ENCODE data around the gene MELK. TPM values are rescaled to one million over a fixed set of nuclear protein-coding genes. Genes with fewer than 3 reads are reported as not detected.

Gene MELK
- total RNA-seq, 2 experiments from 2014 or later: 47.9 to 58.7 TPM

DNA sequence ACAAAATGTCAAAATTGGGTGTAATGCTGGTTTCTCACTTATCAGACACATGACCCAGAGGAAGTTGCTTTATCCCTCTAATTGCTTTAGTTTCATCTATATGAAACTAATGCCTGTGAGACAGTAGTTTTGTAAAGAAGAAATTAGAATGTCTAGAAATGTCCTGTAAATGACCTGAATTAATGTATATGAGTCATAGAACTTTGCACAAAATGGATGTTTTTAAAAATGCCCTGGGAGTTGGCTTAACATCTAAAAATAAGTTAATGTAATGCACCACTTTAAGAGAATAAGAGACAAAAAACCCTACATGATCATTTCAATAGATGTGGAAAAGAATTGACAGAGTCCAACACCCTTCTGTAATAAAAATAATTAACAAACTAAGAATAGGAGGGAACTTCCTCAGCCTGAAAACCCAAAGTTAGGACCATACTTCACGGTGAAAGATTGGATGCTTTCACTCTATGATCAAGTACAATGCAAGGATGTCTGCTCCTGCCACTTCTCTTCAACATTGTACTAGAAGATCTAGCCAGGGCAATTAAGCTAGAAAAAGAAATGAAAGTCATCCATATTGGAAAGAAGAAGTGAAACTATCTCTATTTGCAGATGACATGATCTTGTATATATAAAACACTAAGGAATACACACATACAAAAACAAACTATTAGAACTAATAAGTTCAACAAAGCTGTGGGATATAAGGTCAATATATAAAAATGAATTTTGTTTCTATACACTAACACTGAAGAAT lies 117.9 kb downstream of the MELK start:
- ChIA-PET POLR2A (interaction anchor here (0.6 to 1.1 kb wide), 4 partner anchors 26 to 418 kb away, joined by 3 to 4 read pairs (median 3); no protein-coding TSS in a partner anchor), CTCF (ENCODE audit: unreplicated experiment) (no interaction called here)
- H3K27ac ChIP-seq (ENCODE audit: low read depth, low read length, poor library complexity, severe bottlenecking): no peak overlapping the region
- H3K79me2 ChIP-seq (ENCODE audit: insufficient read depth, low read depth, low read length): no peaks in the 10 kb centered on the region
- H4K20me1 ChIP-seq (ENCODE audit: insufficient read depth, low read length): no peaks in the 10 kb centered on the region
- H3K4me1 ChIP-seq (ENCODE audit: insufficient read depth, low read length, poor library complexity, severe bottlenecking): peaks cover 6% of the 10 kb centered on the region
- H3K9me3 ChIP-seq (ENCODE audit: low read length): 0 out of 2 replicates have a peak, but pooled peaks cover 6% of the 10 kb centered on the region
- no peak for TF ChIP-seq EZH2phosphoT487 (IDR thresholded peaks at IDR 0.05; ENCODE audit: borderline replicate concordance, low read depth, low read length)
- TF ChIP-seq, protein P1, sequence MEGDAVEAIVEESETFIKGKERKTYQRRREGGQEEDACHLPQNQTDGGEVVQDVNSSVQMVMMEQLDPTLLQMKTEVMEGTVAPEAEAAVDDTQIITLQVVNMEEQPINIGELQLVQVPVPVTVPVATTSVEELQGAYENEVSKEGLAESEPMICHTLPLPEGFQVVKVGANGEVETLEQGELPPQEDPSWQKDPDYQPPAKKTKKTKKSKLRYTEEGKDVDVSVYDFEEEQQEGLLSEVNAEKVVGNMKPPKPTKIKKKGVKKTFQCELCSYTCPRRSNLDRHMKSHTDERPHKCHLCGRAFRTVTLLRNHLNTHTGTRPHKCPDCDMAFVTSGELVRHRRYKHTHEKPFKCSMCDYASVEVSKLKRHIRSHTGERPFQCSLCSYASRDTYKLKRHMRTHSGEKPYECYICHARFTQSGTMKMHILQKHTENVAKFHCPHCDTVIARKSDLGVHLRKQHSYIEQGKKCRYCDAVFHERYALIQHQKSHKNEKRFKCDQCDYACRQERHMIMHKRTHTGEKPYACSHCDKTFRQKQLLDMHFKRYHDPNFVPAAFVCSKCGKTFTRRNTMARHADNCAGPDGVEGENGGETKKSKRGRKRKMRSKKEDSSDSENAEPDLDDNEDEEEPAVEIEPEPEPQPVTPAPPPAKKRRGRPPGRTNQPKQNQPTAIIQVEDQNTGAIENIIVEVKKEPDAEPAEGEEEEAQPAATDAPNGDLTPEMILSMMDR (conservative IDR thresholded peaks at IDR 0.05; ENCODE audit: low read length): no peak
- no peak overlapping the region for H2AFZ ChIP-seq (ENCODE audit: low read length)
- no TSS peak for BruUV-seq (replicated peaks)
- no peak overlapping the region for H3K4me2 ChIP-seq (ENCODE audit: low read length)
- H3K9me2 ChIP-seq (ENCODE audit: insufficient read depth, low read length): no peaks in the 10 kb centered on the region
- intact Hi-C loops (cut with micrococcal nuclease; ENCODE audit: unreplicated experiment): no loop called here
- H3K4me3 ChIP-seq (ENCODE audit: low read depth, low read length, poor library complexity, severe bottlenecking): no peak overlapping the region
- no peaks in the 10 kb centered on the region for H3K36me3 ChIP-seq (ENCODE audit: insufficient read depth, low read length)
- peak; percentile 28 for DNase-seq (ENCODE audit: low spot score)

DNA sequence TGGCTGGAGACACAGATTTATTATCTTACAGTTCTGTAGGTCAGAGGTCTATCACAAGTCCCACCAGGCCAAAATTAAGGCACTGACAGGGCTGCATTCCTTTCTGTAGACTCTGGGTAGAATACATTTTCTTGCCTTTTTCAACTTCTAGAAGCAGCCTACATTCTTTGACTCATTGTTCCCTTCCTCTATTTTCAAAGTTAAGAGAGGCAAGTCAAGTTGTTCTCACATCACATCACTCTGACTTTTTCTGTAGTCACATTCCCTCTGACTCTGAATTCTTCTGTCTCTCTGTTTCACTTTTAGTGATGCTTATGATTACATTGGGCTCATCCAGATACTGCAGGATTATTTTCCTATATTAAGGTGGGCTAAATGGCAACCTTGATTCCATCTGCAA lies 119.0 kb downstream of the MELK start:
- DNase-seq (ENCODE audit: low spot score): no peak
- Histone ChIP-seq H4K20me1 (ENCODE audit: insufficient read depth, low read length) (no peaks in the 10 kb centered on the region), H3K4me2 (ENCODE audit: low read length) (no peak overlapping the region), H3K36me3 (ENCODE audit: insufficient read depth, low read length) (no peaks in the 10 kb centered on the region), H3K9me2 (ENCODE audit: insufficient read depth, low read length) (no peaks in the 10 kb centered on the region), H2AFZ (ENCODE audit: low read length) (no peak overlapping the region), H3K4me1 (ENCODE audit: insufficient read depth, low read length, poor library complexity, severe bottlenecking) (peaks cover 6% of the 10 kb centered on the region), H3K9me3 (ENCODE audit: low read length) (0 out of 2 replicates have a peak, but pooled peaks cover 6% of the 10 kb centered on the region), H3K79me2 (ENCODE audit: insufficient read depth, low read depth, low read length) (no peaks in the 10 kb centered on the region), H3K27ac (ENCODE audit: low read depth, low read length, poor library complexity, severe bottlenecking) (no peak overlapping the region), H3K4me3 (ENCODE audit: low read depth, low read length, poor library complexity, severe bottlenecking) (no peak overlapping the region)
- TF ChIP-seq EZH2phosphoT487 (IDR thresholded peaks at IDR 0.05; ENCODE audit: borderline replicate concordance, low read depth, low read length): no peak
- TF ChIP-seq, protein P1 (conservative IDR thresholded peaks at IDR 0.05; ENCODE audit: low read length): no peak
- ChIA-PET CTCF (ENCODE audit: unreplicated experiment) (no interaction called here), POLR2A (interaction anchor here (0.7 kb wide), 1 partner anchor 354 kb away, joined by 3 read pairs; no protein-coding TSS in a partner anchor)
- intact Hi-C loops (cut with micrococcal nuclease; ENCODE audit: unreplicated experiment): no loop called here
- no TSS peak for BruUV-seq (replicated peaks)

DNA sequence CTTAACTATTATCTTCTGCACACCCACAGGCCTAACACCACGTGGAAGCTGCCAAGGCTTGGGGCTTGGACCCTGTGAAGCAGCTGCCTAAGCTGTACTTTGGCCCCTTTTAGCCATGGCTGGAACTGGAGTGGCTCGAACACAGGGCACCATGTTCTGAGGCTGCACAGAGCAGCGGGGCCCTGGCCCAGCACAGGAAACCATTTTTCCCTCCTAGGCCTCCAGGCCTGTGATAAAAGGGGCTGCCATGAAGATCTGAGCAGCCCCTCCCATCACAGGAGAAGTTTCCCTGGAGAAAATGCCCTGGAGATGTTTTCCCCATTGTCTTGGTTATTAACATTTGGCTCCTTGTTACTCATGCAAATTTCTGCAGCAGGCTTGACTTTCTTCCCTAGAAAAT lies 126.3 kb downstream of the MELK start:
- H3K79me2 ChIP-seq (ENCODE audit: insufficient read depth, low read depth, low read length): no peaks in the 10 kb centered on the region
- H3K4me2 ChIP-seq (ENCODE audit: low read length): no peak overlapping the region
- H3K4me1 ChIP-seq (ENCODE audit: insufficient read depth, low read length, poor library complexity, severe bottlenecking): no peaks in the 10 kb centered on the region
- no peak overlapping the region for H3K4me3 ChIP-seq (ENCODE audit: low read depth, low read length, poor library complexity, severe bottlenecking)
- peaks cover 6% of the 10 kb centered on the region; the same call in 1 of the 2 replicates for H3K9me3 ChIP-seq (ENCODE audit: low read length)
- no peak for DNase-seq (ENCODE audit: low spot score)
- no peaks in the 10 kb centered on the region for H3K36me3 ChIP-seq (ENCODE audit: insufficient read depth, low read length)
- ChIA-PET CTCF (ENCODE audit: unreplicated experiment) (no interaction called here), POLR2A (no interaction called here)
- no peak overlapping the region for H3K27ac ChIP-seq (ENCODE audit: low read depth, low read length, poor library complexity, severe bottlenecking)
- intact Hi-C loops (cut with micrococcal nuclease; ENCODE audit: unreplicated experiment): no loop called here
- no peak for TF ChIP-seq EZH2phosphoT487 (IDR thresholded peaks at IDR 0.05; ENCODE audit: borderline replicate concordance, low read depth, low read length)
- TF ChIP-seq, protein P1 (conservative IDR thresholded peaks at IDR 0.05; ENCODE audit: low read length): no peak
- no peak overlapping the region for H2AFZ ChIP-seq (ENCODE audit: low read length)
- no peaks in the 10 kb centered on the region for H3K9me2 ChIP-seq (ENCODE audit: insufficient read depth, low read length)
- BruUV-seq (replicated peaks): no TSS peak
- H4K20me1 ChIP-seq (ENCODE audit: insufficient read depth, low read length): no peaks in the 10 kb centered on the region

All from OCI-LY7 (cell line).